SK-N-MC (cell line): ENCODE results near the gene CDC123.

ENCODE experiments used
- DNase-seq: peaks from one replicate; pipeline ENCODE4 v3.0.0-alpha.2; 2011; ENCODE audit warnings: low read depth, low spot score
- H3K27ac ChIP-seq: fragments of 200-600 bp; sonication (generic); 2 replicates; pipeline ENCODE4 v1.5.1; 2016; ENCODE audit warnings: mixed run types
- H3K36me3 ChIP-seq: fragments of 200-600 bp; sonication (generic); 2 replicates; pipeline ENCODE4 v1.6.1; 2017; ENCODE audit warnings: antibody characterized with exemption, low read length, mixed read lengths; ENCODE audit not compliant: insufficient read depth
- H3K4me3 ChIP-seq: fragments of 200-600 bp; sonication (generic); 2 replicates; pipeline ENCODE4 v1.5.1; 2016
- H3K9ac ChIP-seq: fragments of 200-600 bp; sonication (generic); 2 replicates; pipeline ENCODE4 v1.8.0; 2017; ENCODE audit warnings: mixed run types, mixed read lengths; ENCODE audit not compliant: insufficient read length
- H3K9me3 ChIP-seq: fragments of 200-600 bp; sonication (generic); 2 replicates; pipeline ENCODE4 v1.6.1; 2017; ENCODE audit warnings: low read depth, mild to moderate bottlenecking, antibody characterized with exemption, low read length, moderate library complexity, mixed read lengths
- EZH2 ChIP-seq: fragments of 200-600 bp; sonication (generic); IDR thresholded peaks from one replicate; pipeline ENCODE4 v1.6.1; 2017; ENCODE audit warnings: antibody characterized with exemption
- FOXP2 ChIP-seq: optimal IDR thresholded peaks from 2 replicates; pipeline ENCODE3; 2011; ENCODE audit warnings: mild to moderate bottlenecking, moderate library complexity; ENCODE audit not compliant: insufficient read depth; ENCODE audit errors: extremely low read length, control extremely low read depth
- POLR2AphosphoS5 ChIP-seq: IDR thresholded peaks from 2 replicates; pipeline ENCODE4 v1.6.1; 2012; ENCODE audit warnings: mild to moderate bottlenecking, low read depth, low read length, borderline replicate concordance

CDC123 gene

DNA sequence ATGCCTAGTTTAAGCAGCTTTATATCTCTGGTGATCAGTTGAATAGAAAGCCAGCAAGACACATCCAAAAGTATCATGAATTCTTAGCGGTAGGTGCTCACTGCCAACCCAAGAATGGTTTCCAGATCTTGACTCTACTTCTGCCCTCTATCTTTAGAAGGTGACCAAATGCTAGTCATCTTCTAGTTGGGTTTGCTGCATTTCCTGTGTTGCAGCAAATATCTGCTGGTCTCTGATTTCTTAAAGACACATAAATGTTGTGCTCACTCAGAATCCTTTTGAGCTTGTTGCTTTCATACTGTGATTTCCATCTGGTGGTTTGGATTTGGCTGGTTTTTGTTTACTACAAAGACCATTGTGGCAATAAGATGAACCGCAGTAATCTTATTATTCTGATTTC lies 2.2 kb downstream of the CDC123 start:
- TF ChIP-seq FOXP2 (no peak), EZH2 (no peak), POLR2AphosphoS5 (no peak)
- DNase-seq = no peak
- Histone ChIP-seq H3K9ac (no peak overlapping the region), H3K27ac (no peak overlapping the region), H3K36me3 (peaks cover 20% of the 10 kb centered on the region), H3K9me3 (no peaks in the 10 kb centered on the region), H3K4me3 (no peak overlapping the region)

- Histone ChIP-seq H3K36me3 (peaks cover 30% of the 10 kb centered on the region), H3K9ac (no peak overlapping the region), H3K9me3 (no peaks in the 10 kb centered on the region), H3K4me3 (no peak overlapping the region), H3K27ac (no peak overlapping the region)
- no peak for TF ChIP-seq FOXP2
- TF ChIP-seq EZH2 = no peak
- TF ChIP-seq POLR2AphosphoS5 = no peak
- DNase-seq = no peak
Observed at GRCh38 chr10:12200850-12201249, 4.9 kb downstream of the CDC123 start.

GRCh38 chr10:12201543-12201942 lies 5.6 kb downstream of the CDC123 start:
- no peaks in the 10 kb centered on the region for H3K9me3 ChIP-seq
- no peak overlapping the region for H3K9ac ChIP-seq
- H3K27ac ChIP-seq = no peak overlapping the region
- TF ChIP-seq POLR2AphosphoS5 = no peak
- TF ChIP-seq EZH2 = no peak
- no peak for TF ChIP-seq FOXP2
- no peak for DNase-seq
- H3K36me3 ChIP-seq = peaks cover 30% of the 10 kb centered on the region
- H3K4me3 ChIP-seq = no peak overlapping the region

DNA sequence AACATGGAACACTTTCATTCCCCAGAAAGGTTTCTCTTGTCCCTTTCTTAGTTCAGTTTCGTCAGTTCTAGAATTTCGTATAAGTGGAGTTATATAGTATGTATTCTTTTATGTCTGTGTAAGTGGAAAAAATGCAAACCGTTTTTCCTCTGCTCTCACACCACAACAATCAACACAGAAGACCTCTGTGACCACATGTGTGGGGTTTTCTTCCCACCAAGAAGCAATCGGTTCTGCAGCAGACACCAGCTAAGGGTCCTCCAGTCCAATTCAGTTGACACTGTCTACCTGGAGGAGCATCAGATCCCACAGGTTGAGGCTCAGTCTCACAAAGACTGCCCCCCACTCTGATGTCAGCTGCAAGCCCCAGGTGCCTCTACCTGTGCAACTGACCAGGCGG lies 6.2 kb downstream of the CDC123 start:
- no peak for DNase-seq
- Histone ChIP-seq H3K9me3 (no peaks in the 10 kb centered on the region), H3K36me3 (peaks cover 34% of the 10 kb centered on the region), H3K4me3 (no peak overlapping the region), H3K9ac (no peak overlapping the region), H3K27ac (no peak overlapping the region)
- TF ChIP-seq POLR2AphosphoS5 (no peak), EZH2 (no peak), FOXP2 (no peak)

- TF ChIP-seq POLR2AphosphoS5 (no peak), EZH2 (no peak), FOXP2 (no peak)
- peaks cover 42% of the 10 kb centered on the region; the same call in 1 of the 2 replicates for H3K36me3 ChIP-seq
- no peaks in the 10 kb centered on the region for H3K9me3 ChIP-seq
- no peak overlapping the region for H3K4me3 ChIP-seq
- no peak overlapping the region for H3K9ac ChIP-seq
- no peak overlapping the region for H3K27ac ChIP-seq
- no peak for DNase-seq
Observed at GRCh38 chr10:12205082-12205481, 9.1 kb downstream of the CDC123 start.

DNA sequence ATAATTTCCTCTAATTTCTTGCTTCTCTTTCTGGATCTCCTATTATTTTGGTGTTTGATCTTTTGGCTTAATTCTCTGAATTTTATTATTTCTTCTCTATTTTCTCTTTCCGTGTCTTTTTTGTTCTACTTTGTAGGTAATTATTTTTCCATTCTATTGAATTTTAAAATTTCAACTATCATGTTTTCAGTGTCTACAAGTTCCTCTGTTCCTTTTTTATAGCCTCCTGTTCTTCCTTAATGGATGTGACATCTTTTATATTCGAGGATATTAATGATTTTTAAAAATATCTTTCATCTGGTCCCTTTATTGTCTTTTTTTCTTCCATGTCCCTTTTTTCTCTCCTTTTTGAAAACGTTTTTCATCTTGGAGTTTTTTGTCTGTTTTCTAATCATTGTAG lies 11.1 kb downstream of the CDC123 start:
- no peaks in the 10 kb centered on the region for H3K9me3 ChIP-seq
- H3K4me3 ChIP-seq = no peak overlapping the region
- H3K36me3 ChIP-seq = peaks cover 48% of the 10 kb centered on the region
- DNase-seq = no peak
- H3K27ac ChIP-seq = no peak overlapping the region
- no peak overlapping the region for H3K9ac ChIP-seq
- TF ChIP-seq POLR2AphosphoS5 (no peak), EZH2 (no peak), FOXP2 (no peak)

DNA sequence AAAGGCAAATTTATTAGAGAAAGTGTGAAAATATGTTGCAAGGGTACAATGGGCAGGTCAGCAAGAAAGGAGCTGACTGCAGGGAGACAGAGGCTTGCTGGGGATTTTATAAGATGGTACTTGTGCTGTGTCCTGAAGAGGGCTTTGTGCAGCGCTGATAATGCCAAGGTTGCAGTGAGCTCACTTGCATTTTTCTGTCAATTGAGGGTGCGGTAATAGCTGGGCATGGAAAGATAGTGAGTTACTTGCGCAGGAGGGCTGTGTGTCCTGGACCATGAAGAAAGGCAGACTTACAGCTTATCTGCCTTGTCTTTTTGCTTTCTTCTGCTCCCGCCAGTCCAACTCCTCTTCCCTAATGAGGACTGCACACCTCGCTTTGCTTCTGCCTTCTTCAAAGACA lies 12.5 kb downstream of the CDC123 start:
- TF ChIP-seq FOXP2 (no peak), POLR2AphosphoS5 (no peak), EZH2 (no peak)
- Histone ChIP-seq H3K9ac (no peak overlapping the region), H3K36me3 (peaks cover 45% of the 10 kb centered on the region), H3K9me3 (no peaks in the 10 kb centered on the region), H3K4me3 (no peak overlapping the region), H3K27ac (no peak overlapping the region)
- no peak for DNase-seq

- no peak for DNase-seq
- Histone ChIP-seq H3K4me3 (no peak overlapping the region), H3K9ac (no peak overlapping the region), H3K36me3 (peaks cover 39% of the 10 kb centered on the region), H3K9me3 (no peaks in the 10 kb centered on the region), H3K27ac (no peak overlapping the region)
- TF ChIP-seq EZH2 (no peak), POLR2AphosphoS5 (no peak), FOXP2 (no peak)
Observed at GRCh38 chr10:12212454-12212853, 16.5 kb downstream of the CDC123 start.

DNA sequence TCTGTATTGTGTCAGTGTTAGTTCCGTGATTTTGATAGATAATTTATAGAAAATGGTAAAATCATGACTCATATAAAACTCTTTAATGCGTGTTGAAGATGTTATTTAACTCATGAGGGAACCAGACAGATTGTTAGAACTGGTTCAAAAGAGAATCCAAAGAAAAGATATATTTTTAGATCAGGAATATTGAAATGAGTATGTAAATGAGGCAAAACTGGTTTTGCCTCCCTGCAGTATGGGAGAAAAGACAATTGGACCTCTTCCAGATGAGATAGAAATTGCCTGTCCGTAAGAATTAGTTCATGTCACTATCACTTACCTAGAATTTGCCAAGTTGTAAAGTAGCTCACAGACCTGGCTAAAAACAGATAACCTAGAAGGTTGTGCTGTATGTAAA lies 17.6 kb downstream of the CDC123 start:
- no peak for DNase-seq
- peaks cover 35% of the 10 kb centered on the region for H3K36me3 ChIP-seq
- H3K4me3 ChIP-seq = no peak overlapping the region
- peak overlapping the region; percentile 75 for H3K27ac ChIP-seq
- H3K9me3 ChIP-seq = no peaks in the 10 kb centered on the region
- H3K9ac ChIP-seq = no peak overlapping the region
- TF ChIP-seq POLR2AphosphoS5 = no peak
- no peak for TF ChIP-seq FOXP2
- no peak for TF ChIP-seq EZH2
